Stimulated activated CD4-positive, alpha-beta T cell treated with anti-CD3 and anti-CD28 coated beads, Interleukin-15, amount 100 ng/mL, for 48 hours (primary cell): Measurements from ENCODE around the gene PARVB.
"Not testable (repeated sequence)": the region's sequence is repeated elsewhere in the genome, so short reads cannot be mapped to it uniquely, and the experiment has no call there.

Experiments used
- DNase-seq, 2 donors: peaks; one replicate each; pipeline ENCODE4 v3.0.0-alpha.2; 2020; ENCODE audit warnings: low read depth in 2 of 2

PARVB gene

DNA sequence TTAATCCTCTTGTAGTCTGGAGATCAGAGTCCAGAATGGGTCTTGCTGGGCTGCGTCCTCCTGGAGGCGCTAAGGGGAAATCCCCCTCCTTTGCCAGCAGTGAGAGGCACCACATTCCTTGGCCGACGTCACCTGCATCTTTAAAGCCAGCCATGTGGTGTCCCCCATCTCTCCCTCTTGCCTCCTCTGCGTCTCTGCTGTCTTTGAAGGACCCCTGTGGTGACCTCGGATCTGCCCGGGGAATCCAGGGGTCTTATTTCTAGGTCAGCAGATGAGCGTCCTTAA, 27.2 kb upstream of the PARVB start:
- no peak for DNase-seq

GRCh38 chr22:43998679-43999264, 25.3 kb upstream of the PARVB start:
- DNase-seq: no peak

GRCh38 chr22:43999378-43999777, 24.7 kb upstream of the PARVB start:
- no peak for DNase-seq

- no peak for DNase-seq
Measured at GRCh38 chr22:44000123-44000522, 24.0 kb upstream of the PARVB start.

GRCh38 chr22:44001521-44001920, 22.6 kb upstream of the PARVB start:
- DNase-seq: no peak

DNA sequence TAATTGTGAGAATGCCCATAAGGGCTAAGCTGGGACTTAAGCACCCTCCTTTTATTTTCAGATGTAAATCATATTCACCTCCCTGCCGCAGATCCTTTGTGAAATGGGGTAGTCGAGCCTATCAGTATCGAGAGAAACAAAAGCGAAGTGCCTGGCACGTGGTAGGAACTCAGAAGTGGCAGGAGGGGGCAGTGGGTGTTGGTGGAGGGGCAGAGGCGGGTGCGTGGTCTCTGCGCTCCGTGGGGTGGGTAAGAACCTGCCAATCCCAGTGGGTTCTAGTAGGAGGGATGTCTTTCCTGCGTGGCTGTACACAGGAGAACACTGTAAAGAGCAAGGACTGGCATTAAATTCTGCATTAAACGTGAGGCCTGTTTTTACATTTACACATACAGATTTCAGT, 21.8 kb upstream of the PARVB start:
- no peak for DNase-seq

GRCh38 chr22:44002997-44003396, 21.1 kb upstream of the PARVB start:
- no peak for DNase-seq

GRCh38 chr22:44003405-44004103, 20.5 kb upstream of the PARVB start:
- DNase-seq: no peak

- DNase-seq: no peak
Measured at GRCh38 chr22:44004104-44004460, 20.0 kb upstream of the PARVB start.

- no peak for DNase-seq
Measured at GRCh38 chr22:44005524-44005923, 18.6 kb upstream of the PARVB start.

DNA sequence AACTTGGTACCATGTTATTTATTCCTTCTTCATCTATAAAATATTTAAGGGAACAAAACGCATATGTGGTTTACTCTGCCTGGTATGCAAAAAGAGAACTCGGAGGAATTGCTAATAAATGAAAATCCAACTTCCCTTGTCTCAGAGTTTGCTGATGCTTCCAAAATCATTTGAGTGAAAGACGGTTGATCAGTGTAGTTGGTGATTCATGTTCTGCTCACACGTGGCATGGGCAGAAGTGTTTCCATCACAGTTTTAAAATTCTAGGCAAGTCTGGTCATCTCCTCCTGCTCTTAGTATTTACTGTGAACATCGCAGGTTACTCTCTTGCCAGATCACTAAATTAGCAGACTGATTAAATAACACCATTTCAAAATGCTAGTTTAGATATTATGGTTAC, 11.9 kb upstream of the PARVB start:
- DNase-seq: no peak

- no peak for DNase-seq
Measured at GRCh38 chr22:44012591-44012990, 11.5 kb upstream of the PARVB start.

GRCh38 chr22:44014241-44014640, 9.9 kb upstream of the PARVB start:
- no peak for DNase-seq

- DNase-seq: not testable (repeated sequence)
Measured at GRCh38 chr22:44016586-44016985, 7.5 kb upstream of the PARVB start.

GRCh38 chr22:44018594-44018993, 5.5 kb upstream of the PARVB start:
- no peak for DNase-seq

DNA sequence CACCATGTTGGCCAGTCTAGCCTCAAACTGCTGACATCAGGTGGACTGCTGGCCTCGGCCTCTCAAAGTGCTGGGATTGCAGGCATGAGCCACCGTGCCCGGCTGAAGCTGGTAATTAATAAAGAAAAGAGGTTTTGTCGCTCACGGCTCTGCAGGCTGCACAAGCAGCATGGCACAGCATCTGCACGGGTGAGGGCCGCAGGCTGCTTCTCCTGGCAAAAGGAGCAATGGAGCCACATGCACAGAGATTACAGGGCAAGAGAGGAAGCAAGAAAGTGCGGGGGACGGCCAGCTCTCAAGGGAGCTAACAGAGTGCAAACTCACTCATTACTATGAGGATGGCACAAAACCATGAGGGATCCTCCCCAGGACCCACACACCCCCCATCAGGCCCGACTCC, 4.7 kb upstream of the PARVB start:
- DNase-seq: no peak

- no peak for DNase-seq
Measured at GRCh38 chr22:44019846-44020245, 4.3 kb upstream of the PARVB start.

- DNase-seq: no peak
Measured at GRCh38 chr22:44020981-44021380, 3.1 kb upstream of the PARVB start.

DNA sequence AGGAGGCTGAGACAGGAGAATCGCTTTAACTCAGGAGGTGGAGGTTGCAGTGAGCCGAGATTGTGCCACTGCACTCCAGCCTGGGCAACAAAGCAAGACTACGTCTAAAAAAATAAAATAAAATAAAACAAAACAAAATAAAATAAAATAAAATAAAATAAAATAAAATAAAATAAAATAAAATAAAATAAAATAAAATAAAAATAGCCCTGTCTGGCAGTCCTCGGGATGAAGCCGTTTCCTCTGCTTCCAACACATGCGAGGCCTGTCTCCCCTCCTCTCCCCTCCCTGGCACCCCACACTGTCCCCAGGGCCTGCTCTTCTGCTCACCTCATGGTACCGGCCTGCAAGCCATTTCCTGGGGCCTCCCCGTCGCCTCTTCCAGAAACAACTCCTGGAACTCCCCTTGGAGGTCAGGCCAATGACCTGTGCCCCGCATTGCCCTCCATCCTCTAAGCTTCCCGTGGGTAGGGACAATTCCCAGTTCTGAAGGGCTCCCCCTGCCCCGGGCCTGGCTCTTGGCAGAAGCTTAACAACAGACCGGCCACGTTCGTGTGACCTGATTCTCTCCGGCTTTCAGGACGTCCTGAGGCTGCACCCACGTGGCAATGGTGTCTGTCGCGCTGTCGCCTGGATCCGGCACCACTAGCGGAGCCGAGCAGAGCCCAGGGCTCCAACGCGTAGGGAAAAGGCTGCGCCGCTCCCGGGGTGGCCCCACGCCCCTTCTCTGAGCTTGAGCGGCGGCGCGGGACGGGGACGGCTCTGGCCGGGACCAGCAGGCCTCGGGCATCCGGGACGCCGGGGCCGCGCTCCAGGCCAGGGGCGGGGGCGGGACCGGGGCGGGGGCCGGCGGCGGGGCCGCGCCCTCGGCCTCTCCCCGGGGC, 456 bp upstream of the PARVB start:
- DNase-seq: no peak

DNA sequence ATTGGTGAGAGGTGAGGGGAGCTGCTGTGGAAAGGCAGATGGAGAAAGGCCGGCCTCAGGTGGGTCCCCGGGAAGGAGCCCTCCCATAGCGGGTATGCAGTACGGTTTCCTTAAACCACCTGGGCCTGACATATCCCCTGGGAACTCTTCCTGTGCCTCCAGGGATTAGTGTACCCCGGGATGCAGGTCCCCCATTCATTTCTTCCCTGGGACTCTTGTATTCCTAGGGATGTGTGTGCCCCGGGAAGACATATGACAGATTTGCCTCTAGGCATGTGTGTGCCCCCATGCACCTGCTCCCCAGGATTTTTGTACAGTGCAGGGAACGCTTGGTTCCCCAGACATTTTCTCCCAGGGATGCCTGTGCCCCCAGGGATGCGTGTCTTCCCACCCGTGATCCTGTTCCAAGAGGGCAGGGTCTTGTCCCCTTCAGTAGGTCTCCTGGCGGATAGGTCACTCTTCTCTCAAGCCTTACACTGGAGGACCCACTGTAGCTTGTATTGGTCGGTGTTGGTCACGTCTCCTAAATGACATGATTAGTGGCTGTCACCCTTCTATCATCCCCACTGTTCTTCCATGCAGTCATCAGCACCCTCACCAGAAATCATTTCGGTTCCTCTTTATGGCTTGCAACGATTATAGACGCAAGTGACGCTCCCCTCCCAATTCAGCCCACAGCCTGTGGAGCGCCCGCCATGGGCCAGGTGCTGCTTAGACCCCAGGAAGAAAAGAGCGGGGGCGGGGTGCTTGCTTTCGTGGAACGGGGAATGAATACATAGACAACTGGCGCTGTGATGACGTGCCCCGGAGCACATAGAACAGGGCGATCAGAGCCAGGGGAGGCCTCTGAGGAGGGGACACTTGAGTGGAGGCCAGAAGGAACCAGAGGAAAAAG, 1.3 kb downstream of the PARVB start:
- DNase-seq: no peak

DNA sequence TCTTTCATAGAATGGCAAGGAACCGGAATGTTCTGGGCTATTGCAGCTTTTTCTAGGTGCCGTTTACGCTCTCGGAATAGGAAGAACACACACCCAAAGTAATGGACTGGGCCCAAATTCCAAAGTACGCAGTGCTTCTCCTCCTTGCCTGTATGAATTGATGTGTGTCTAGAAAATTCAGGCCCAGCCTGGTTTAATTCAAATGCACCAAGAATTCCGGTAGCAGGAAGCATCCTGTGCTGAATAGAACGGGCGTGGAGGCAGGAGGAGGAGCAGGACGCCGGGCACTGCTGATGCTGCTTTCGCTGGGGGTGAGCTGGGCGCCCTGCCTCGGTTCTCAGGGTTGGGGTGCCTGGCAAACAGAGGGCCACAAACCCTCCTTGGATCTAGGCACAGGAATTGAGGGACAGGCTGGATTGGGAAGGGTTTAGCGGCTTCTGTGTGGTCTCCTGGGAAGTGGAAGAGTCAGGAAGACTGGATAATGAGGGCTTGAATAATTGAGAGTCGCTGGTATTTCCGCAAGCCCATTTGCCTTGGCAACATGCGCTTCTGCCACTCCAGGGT, 2.0 kb downstream of the PARVB start:
- DNase-seq: no peak
